IMR-90 (cell line): Measurements from ENCODE around the gene SLC4A8. TPM values are rescaled to one million over a fixed set of nuclear protein-coding genes. Genes with fewer than 3 reads are reported as not detected.
A peak's percentile ranks its signal among the peaks of the same experiment; 100 is the strongest.

Experiments used
- ATAC-seq: fragments of 200-7000 bp; cut with Tn5 transposase; 2 replicates; pipeline ENCODE4 v1.9.1; 2020; ENCODE audit warnings: low read depth, mild to moderate bottlenecking, moderate library complexity
- BruUV-seq: library from RNA; stranded (reverse); fragments of 400-500 nt; replicated peaks from 2 replicates; lab custom pipeline; 2021; lab: Mats Ljungman, UMichigan
- CTCF ChIA-PET: fragments of 300-600 bp; formaldehyde crosslinking; extraction: SDS; loops from one replicate; lab custom pipeline; 2021; ENCODE audit warnings: antibody characterized with exemption; lab: Yijun Ruan, JAX
- POLR2A ChIA-PET: fragments of 300-600 bp; sonication (Branson Sonifier 250); formaldehyde crosslinking; loops from one replicate; lab custom pipeline; 2022; ENCODE audit warnings: antibody characterized with exemption; ENCODE audit not compliant: unreplicated experiment; lab: Charles Lee
- DNase-seq: peaks from one replicate; pipeline ENCODE4 v3.0.0; 2013
- H2AFZ ChIP-seq: replicated peaks from 2 replicates; pipeline ENCODE3; 2013; ENCODE audit warnings: low read length, mild to moderate bottlenecking; ENCODE audit not compliant: poor library complexity
- H2AK5ac ChIP-seq: 2 replicates; pipeline ENCODE4 v1.6.1; 2013; ENCODE audit warnings: low read depth, low read length, inconsistent platforms
- H2AK9ac ChIP-seq: replicated peaks from 2 replicates; pipeline ENCODE3; 2013; ENCODE audit warnings: mild to moderate bottlenecking, low read depth, low read length, moderate library complexity; ENCODE audit not compliant: poor library complexity
- H2BK120ac ChIP-seq: 2 replicates; pipeline ENCODE4 v1.6.1; 2013; ENCODE audit warnings: low read depth, low read length, inconsistent platforms
- H2BK15ac ChIP-seq: 3 replicates; pipeline ENCODE4 v1.6.1; 2013; ENCODE audit warnings: low read depth, low read length, inconsistent platforms
- H2BK20ac ChIP-seq: 2 replicates; pipeline ENCODE4 v1.6.1; 2013; ENCODE audit warnings: low read depth, mild to moderate bottlenecking, inconsistent platforms, low read length, moderate library complexity
- H2BK5ac ChIP-seq: 2 replicates; pipeline ENCODE4 v1.6.1; 2013; ENCODE audit warnings: mild to moderate bottlenecking, low read depth, low read length, inconsistent platforms; ENCODE audit not compliant: poor library complexity, severe bottlenecking
- H3K14ac ChIP-seq: replicated peaks from 2 replicates; pipeline ENCODE4 v1.6.1; 2013; ENCODE audit warnings: low read depth, low read length, inconsistent platforms
- H3K18ac ChIP-seq: 2 replicates; pipeline ENCODE4 v1.6.1; 2013; ENCODE audit warnings: low read depth, low read length, control low read depth
- H3K23ac ChIP-seq: 2 replicates; pipeline ENCODE4 v1.6.1; 2013; ENCODE audit warnings: low read depth, low read length, inconsistent platforms
- H3K27ac ChIP-seq: 2 replicates; pipeline ENCODE4 v1.5.1; 2013; ENCODE audit warnings: mild to moderate bottlenecking, control low read depth, low read length; ENCODE audit not compliant: insufficient read depth
- H3K27me3 ChIP-seq: 2 replicates; pipeline ENCODE4 v1.6.1; 2013; ENCODE audit warnings: low read length; ENCODE audit not compliant: control insufficient read depth, insufficient read depth
- H3K36me3 ChIP-seq: 2 replicates; pipeline ENCODE4 v1.6.1; 2013; ENCODE audit warnings: low read length, mixed read lengths; ENCODE audit not compliant: control insufficient read depth, insufficient read depth
- H3K4ac ChIP-seq: 2 replicates; pipeline ENCODE4 v1.6.1; 2013; ENCODE audit warnings: low read depth, low read length, inconsistent platforms
- H3K4me1 ChIP-seq: 2 replicates; pipeline ENCODE4 v1.6.1; 2013; ENCODE audit warnings: low read length, mixed read lengths; ENCODE audit not compliant: control insufficient read depth, insufficient read depth
- H3K4me2 ChIP-seq: 2 replicates; pipeline ENCODE4 v1.6.1; 2013; ENCODE audit warnings: low read depth, mild to moderate bottlenecking, control low read depth, low read length, moderate library complexity
- H3K4me3 ChIP-seq: 2 replicates; pipeline ENCODE4 v1.5.1; 2013; ENCODE audit warnings: low read depth, mild to moderate bottlenecking, control low read depth, low read length, moderate library complexity; ENCODE audit not compliant: insufficient read depth
- H3K56ac ChIP-seq: 2 replicates; pipeline ENCODE4 v1.6.1; 2013; ENCODE audit warnings: low read length, inconsistent platforms; ENCODE audit not compliant: insufficient read depth; ENCODE audit errors: extremely low read depth
- H3K79me1 ChIP-seq, 2 experiments: 2 replicates each; pipeline ENCODE4 v1.6.1; 2013; ENCODE audit warnings: low read length in 2 of 2, inconsistent platforms in 1 of 2, low read depth in 1 of 2
- H3K9ac ChIP-seq: 2 replicates; pipeline ENCODE4 v1.6.1; 2013; ENCODE audit warnings: low read depth, low read length, control low read depth
- H3K9me1 ChIP-seq: 2 replicates; pipeline ENCODE4 v1.6.1; 2013; ENCODE audit warnings: low read length, inconsistent platforms; ENCODE audit not compliant: insufficient read depth
- H3K9me3 ChIP-seq: 2 replicates; pipeline ENCODE4 v1.6.1; 2013; ENCODE audit warnings: low read length; ENCODE audit not compliant: control insufficient read depth, insufficient read depth
- H4K20me1 ChIP-seq: 2 replicates; pipeline ENCODE4 v1.6.1; 2013; ENCODE audit warnings: low read length, inconsistent platforms; ENCODE audit not compliant: insufficient read depth
- H4K5ac ChIP-seq: 2 replicates; pipeline ENCODE4 v1.6.1; 2013; ENCODE audit warnings: mild to moderate bottlenecking, low read depth, low read length, control low read depth
- H4K8ac ChIP-seq, 2 experiments: 2 replicates each; pipeline ENCODE4 v1.6.1; 2013; ENCODE audit warnings: low read depth in 2 of 2, low read length in 2 of 2, control low read depth in 1 of 2, inconsistent platforms in 1 of 2
- H4K91ac ChIP-seq: 2 replicates; pipeline ENCODE4 v1.6.1; 2013; ENCODE audit warnings: low read depth, low read length, inconsistent platforms; ENCODE audit not compliant: insufficient read depth
- BHLHE40 ChIP-seq: fragments of 150-350 bp; IDR thresholded peaks from 2 replicates; pipeline ENCODE4 v1.6.1; 2016; ENCODE audit warnings: mild to moderate bottlenecking, low read depth, low read length
- CEBPB ChIP-seq: IDR thresholded peaks from 2 replicates; pipeline ENCODE4 v1.6.1; 2012; ENCODE audit warnings: low read depth, low read length, improper control_type of control experiment
- CHD1 ChIP-seq: IDR thresholded peaks from 2 replicates; pipeline ENCODE4 v1.6.1; 2012; ENCODE audit warnings: low read depth, low read length, improper control_type of control experiment
- CTCF ChIP-seq: conservative IDR thresholded peaks from 2 replicates; pipeline ENCODE4 v1.5.1; 2012; ENCODE audit warnings: mild to moderate bottlenecking, low read depth, low read length, improper control_type of control experiment
- ELK1 ChIP-seq: fragments of 150-350 bp; IDR thresholded peaks from 2 replicates; pipeline ENCODE4 v1.6.1; 2016; ENCODE audit warnings: low read depth, mild to moderate bottlenecking, low read length, moderate library complexity, borderline replicate concordance
- FOS ChIP-seq: fragments of 150-350 bp; IDR thresholded peaks from 2 replicates; pipeline ENCODE4 v1.6.1; 2016; ENCODE audit warnings: low read depth, low read length
- MAFK ChIP-seq: IDR thresholded peaks from 2 replicates; pipeline ENCODE4 v1.6.1; 2012; ENCODE audit warnings: low read depth, low read length, improper control_type of control experiment
- MXI1 ChIP-seq: IDR thresholded peaks from 2 replicates; pipeline ENCODE4 v1.6.1; 2012; ENCODE audit warnings: low read depth, mild to moderate bottlenecking, low read length, moderate library complexity, borderline replicate concordance
- NFE2L2 ChIP-seq: fragments of 150-350 bp; IDR thresholded peaks from 2 replicates; pipeline ENCODE4 v1.6.1; 2016; ENCODE audit warnings: low read depth, mild to moderate bottlenecking, low read length
- POLR2A ChIP-seq: IDR thresholded peaks from 2 replicates; pipeline ENCODE4 v1.6.1; 2012; ENCODE audit warnings: mild to moderate bottlenecking, low read depth, low read length
- RAD21 ChIP-seq: IDR thresholded peaks from 2 replicates; pipeline ENCODE4 v1.6.1; 2012; ENCODE audit warnings: low read length, improper control_type of control experiment
- RCOR1 ChIP-seq: IDR thresholded peaks from 2 replicates; pipeline ENCODE4 v1.6.1; 2012; ENCODE audit warnings: mild to moderate bottlenecking, low read length, improper control_type of control experiment; ENCODE audit not compliant: insufficient replicate concordance
- RFX5 ChIP-seq: IDR thresholded peaks from 2 replicates; pipeline ENCODE4 v1.8.0; 2012; ENCODE audit warnings: low read depth, mild to moderate bottlenecking, low read length, moderate library complexity
- SMC3 ChIP-seq: fragments of 150-350 bp; IDR thresholded peaks from 2 replicates; pipeline ENCODE4 v1.6.1; 2016; ENCODE audit warnings: low read depth, mild to moderate bottlenecking, antibody characterized with exemption, low read length, moderate library complexity
- USF2 ChIP-seq: fragments of 150-350 bp; IDR thresholded peaks from 2 replicates; pipeline ENCODE4 v1.6.1; 2017; ENCODE audit warnings: mild to moderate bottlenecking, antibody characterized with exemption, low read length, low read depth
- WGBS, 2 experiments: methylation state at CpG; one replicate each; pipeline versions ENCODE4 v1.1.5 to v1.1.7; 2013; ENCODE audit warnings: missing lambda C conversion rate in 2 of 2; ENCODE audit not compliant: insufficient read length in 1 of 2; ENCODE audit errors: extremely low coverage in 2 of 2; 5-methylcytosine and 5-hydroxymethylcytosine counted together
- dilution Hi-C: fragments of 300-500 bp; cut with HindIII; formaldehyde crosslinking; loops from one replicate; pipeline ENCODE4 v1.14.3; 2018; ENCODE audit warnings: low sequenced_read_pairs; ENCODE audit not compliant: unreplicated experiment
- in situ Hi-C: fragments of 300-500 bp; cut with MboI; formaldehyde crosslinking; loops from 3 replicates; pipeline ENCODE4 v1.14.3; 2019; ENCODE audit warnings: low sequenced_read_pairs, inconsistent platforms, mixed read lengths
- intact Hi-C: fragments of 100-400 bp; cut with micrococcal nuclease; formaldehyde crosslinking; loops from 2 replicates; pipeline ENCODE4 v1.10.0; 2022
- polyA plus RNA-seq, 3 experiments: library from polyadenylated mRNA; depleted of rRNA; stranded (reverse); fragments of >200 nt; gene quantifications; 2 replicates each; pipeline ENCODE4 v1.2.3, GENCODE V29; 2012; ENCODE audit warnings: low replicate concordance in 1 of 3
- total RNA-seq: library from RNA; depleted of rRNA; stranded (reverse); fragments of >200 nt; gene quantifications from 2 replicates; pipeline ENCODE4 v1.2.3, GENCODE V29; 2012

Gene SLC4A8
- total and polyA plus RNA-seq, 2 of the 4 experiments (the other 2 are of a cell fraction), result 3.1 to 5.2 TPM

- no peak for TF ChIP-seq ELK1
Measured at GRCh38 chr12:51441583-51441982, 17.0 kb downstream of the SLC4A8 start (continued).

GRCh38 chr12:51442324-51442723 lies 17.7 kb downstream of the SLC4A8 start:
- no peak overlapping the region for H4K8ac ChIP-seq
- no peak overlapping the region for H2BK20ac ChIP-seq
- no TSS peak for BruUV-seq
- no peak overlapping the region for H3K4me3 ChIP-seq
- DNase-seq (peak; percentile 70), ATAC-seq (peak; percentile 48)
- H4K91ac ChIP-seq, result no peak overlapping the region
- H3K23ac ChIP-seq, result no peak overlapping the region
- no peak overlapping the region for H2AFZ ChIP-seq
- no peak overlapping the region for H3K4me2 ChIP-seq
- no peak overlapping the region for H3K4ac ChIP-seq
- no peak overlapping the region for H3K9ac ChIP-seq
- 0 out of 2 replicates have a peak overlapping the region, but pooled peaks have one; percentile 32 for H3K14ac ChIP-seq
- ChIA-PET POLR2A (no interaction called here), CTCF (interaction anchor here (1.3 kb wide), 1 partner anchor 11 kb away, joined by 3 read pairs; no protein-coding TSS in a partner anchor)
- H2BK120ac ChIP-seq, result no peak overlapping the region; the same call in 1 of the 2 replicates
- no peaks in the 10 kb centered on the region for H4K20me1 ChIP-seq
- peaks cover 5% of the 10 kb centered on the region for H3K4me1 ChIP-seq
- intact Hi-C loops, result no loop called here
- no peak overlapping the region for H4K5ac ChIP-seq
- in situ Hi-C loops, result no loop called here
- no peak overlapping the region for H2BK5ac ChIP-seq
- no peak overlapping the region for H3K56ac ChIP-seq
- H2AK5ac ChIP-seq, result no peak overlapping the region
- no peaks in the 10 kb centered on the region for H3K9me3 ChIP-seq
- dilution Hi-C loops, result no loop called here
- no CpG with 5 or more reads among the region's 4 CpGs for WGBS, 2 experiments
- peaks cover 9% of the 10 kb centered on the region for H3K9me1 ChIP-seq
- H3K18ac ChIP-seq, result no peak overlapping the region
- H3K27ac ChIP-seq, result no peak overlapping the region
- H3K27me3 ChIP-seq, result no peaks in the 10 kb centered on the region
- H3K36me3 ChIP-seq, result no peaks in the 10 kb centered on the region
- H2BK15ac ChIP-seq, result peak overlapping the region; percentile 43; the same call in 1 of the 3 replicates
- H3K79me1 ChIP-seq, result peaks cover 0 to 6% of the 10 kb centered on the region in 2 experiments; a peak in 2 of 4 replicates
- H2AK9ac ChIP-seq, result no peak overlapping the region
- TF ChIP-seq POLR2A (no peak), RAD21 (no peak), BHLHE40 (no peak), RFX5 (no peak), SMC3 (no peak), USF2 (no peak), FOS (no peak), CEBPB (no peak), MAFK (no peak), NFE2L2 (no peak), CTCF (no peak), CHD1 (no peak), RCOR1 (no peak), MXI1 (no peak)
